AG04449 (cell line): Measurements from ENCODE around the gene HYI.

Experiments used
- CTCF ChIA-PET: fragments of 350-600 bp; formaldehyde crosslinking; extraction: SDS; loops from one replicate; lab custom pipeline; 2021; ENCODE audit warnings: antibody characterized with exemption; lab: Yijun Ruan, JAX
- POLR2A ChIA-PET: fragments of 400-600, 350-600 bp; formaldehyde crosslinking; extraction: SDS; loops from one replicate; lab custom pipeline; 2020; ENCODE audit warnings: antibody characterized with exemption, inconsistent platforms; lab: Yijun Ruan, JAX
- DNase-seq: peaks from one replicate; pipeline ENCODE4 v3.0.0-alpha.2; 2010; ENCODE audit warnings: low read depth, low spot score
- H3K4me3 ChIP-seq: 2 replicates; pipeline ENCODE4 v1.5.1; 2011; ENCODE audit warnings: low read depth, mild to moderate bottlenecking, control low read depth, low read length
- TF ChIP-seq, protein P1 (sequence below): IDR thresholded peaks from one replicate; pipeline ENCODE4 v1.5.1; 2011; ENCODE audit warnings: mild to moderate bottlenecking, moderate library complexity, low read length, control low read depth, inconsistent platforms; ENCODE audit not compliant: insufficient read depth; ENCODE audit errors: missing control alignments

HYI gene

DNA sequence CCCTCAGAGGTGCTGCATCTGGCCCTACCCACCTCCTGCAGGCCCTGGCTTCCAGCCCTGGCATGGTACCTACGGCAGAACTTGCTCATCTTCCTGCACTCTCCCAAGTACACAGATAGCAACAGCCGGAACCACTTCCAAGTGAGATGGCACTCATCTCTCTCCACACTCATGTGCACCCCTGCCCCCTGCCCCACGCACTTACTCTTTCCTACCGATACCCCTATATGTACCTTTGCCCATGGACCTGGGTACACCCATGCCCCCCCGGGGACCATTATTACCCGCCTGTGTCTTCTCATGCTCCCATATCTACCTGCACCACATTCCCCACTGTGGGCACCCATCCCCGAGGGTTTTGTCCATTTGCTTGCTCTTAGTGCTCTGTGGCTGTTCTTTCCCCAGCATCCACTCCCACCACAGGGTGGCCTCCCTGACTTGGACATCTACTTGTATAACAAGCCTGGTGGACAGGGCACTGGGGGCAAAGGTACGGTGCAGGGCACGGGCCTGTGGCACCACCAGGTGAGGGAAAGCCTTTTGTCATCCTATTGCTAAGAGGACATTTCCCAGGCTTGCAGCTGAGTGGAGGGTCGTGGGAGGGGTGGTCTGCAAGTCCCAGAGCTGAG, 14.7 kb downstream of the HYI start:
- no peak overlapping the region for H3K4me3 ChIP-seq
- DNase-seq: no peak
- TF ChIP-seq, protein P1, sequence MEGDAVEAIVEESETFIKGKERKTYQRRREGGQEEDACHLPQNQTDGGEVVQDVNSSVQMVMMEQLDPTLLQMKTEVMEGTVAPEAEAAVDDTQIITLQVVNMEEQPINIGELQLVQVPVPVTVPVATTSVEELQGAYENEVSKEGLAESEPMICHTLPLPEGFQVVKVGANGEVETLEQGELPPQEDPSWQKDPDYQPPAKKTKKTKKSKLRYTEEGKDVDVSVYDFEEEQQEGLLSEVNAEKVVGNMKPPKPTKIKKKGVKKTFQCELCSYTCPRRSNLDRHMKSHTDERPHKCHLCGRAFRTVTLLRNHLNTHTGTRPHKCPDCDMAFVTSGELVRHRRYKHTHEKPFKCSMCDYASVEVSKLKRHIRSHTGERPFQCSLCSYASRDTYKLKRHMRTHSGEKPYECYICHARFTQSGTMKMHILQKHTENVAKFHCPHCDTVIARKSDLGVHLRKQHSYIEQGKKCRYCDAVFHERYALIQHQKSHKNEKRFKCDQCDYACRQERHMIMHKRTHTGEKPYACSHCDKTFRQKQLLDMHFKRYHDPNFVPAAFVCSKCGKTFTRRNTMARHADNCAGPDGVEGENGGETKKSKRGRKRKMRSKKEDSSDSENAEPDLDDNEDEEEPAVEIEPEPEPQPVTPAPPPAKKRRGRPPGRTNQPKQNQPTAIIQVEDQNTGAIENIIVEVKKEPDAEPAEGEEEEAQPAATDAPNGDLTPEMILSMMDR: no peak
- CTCF ChIA-PET: interaction anchor here (1.0 to 3.7 kb wide), 3 partner anchors 9 to 212 kb away, joined by 3 to 14 read pairs (median 3); partner anchors contain the start of gene HYI
- POLR2A ChIA-PET: interaction anchor here (0.8 to 1.0 kb wide), 2 partner anchors 10 kb away, joined by 3 read pairs; no protein-coding TSS in a partner anchor

DNA sequence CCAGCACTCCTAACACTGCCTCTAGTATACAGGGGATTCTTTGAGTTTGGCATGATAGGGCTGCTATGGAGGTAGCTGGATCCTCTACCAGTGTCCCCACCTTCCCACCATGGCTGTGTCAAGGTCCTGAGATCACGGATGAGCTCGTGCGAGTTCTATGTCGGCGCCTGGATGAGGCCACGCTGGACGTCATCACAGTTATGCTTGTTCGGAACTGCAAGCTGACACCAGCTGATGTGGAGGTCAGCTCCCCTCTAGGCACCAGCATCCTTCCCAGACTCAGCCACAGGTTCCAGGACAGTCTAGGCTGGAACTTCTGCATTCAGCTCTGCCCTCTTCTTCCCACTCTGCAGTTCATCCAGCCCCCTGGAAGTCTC, 15.2 kb downstream of the HYI start:
- CTCF ChIA-PET: interaction anchor here (1.0 to 1.6 kb wide), 3 partner anchors 8 to 212 kb away, joined by 3 to 4 read pairs (median 3); partner anchors contain the start of gene HYI
- TF ChIP-seq, protein P1: no peak
- POLR2A ChIA-PET: interaction anchor here (0.8 kb wide), 1 partner anchor 10 kb away, joined by 3 read pairs; no protein-coding TSS in a partner anchor
- no peak overlapping the region for H3K4me3 ChIP-seq
- no peak for DNase-seq

DNA sequence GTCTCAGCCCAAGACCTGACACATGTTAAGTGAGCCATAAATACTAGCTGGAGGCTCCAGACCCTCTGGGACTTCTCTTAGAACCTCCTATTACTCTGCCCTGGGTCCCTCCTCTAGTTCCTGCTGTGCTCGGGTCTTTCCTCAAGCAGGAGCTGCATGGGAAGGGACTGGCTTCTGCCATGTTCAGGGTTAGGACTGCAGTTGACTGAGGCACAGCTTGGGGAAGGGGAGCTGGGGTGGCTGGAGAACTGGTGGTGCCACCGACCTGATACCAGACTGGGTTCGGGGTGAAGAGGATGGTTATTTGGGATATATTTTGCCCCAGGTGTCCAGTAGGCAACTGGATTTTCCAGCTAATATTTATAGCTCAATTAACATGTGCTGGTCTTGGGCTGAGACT, 15.7 kb downstream of the HYI start:
- CTCF ChIA-PET: interaction anchor here (1.0 to 1.6 kb wide), 3 partner anchors 8 to 211 kb away, joined by 3 to 4 read pairs (median 3); partner anchors contain the start of gene HYI
- no peak overlapping the region for H3K4me3 ChIP-seq
- POLR2A ChIA-PET: interaction anchor here (0.8 kb wide), 1 partner anchor 11 kb away, joined by 3 read pairs; no protein-coding TSS in a partner anchor
- TF ChIP-seq, protein P1: no peak
- DNase-seq: no peak

DNA sequence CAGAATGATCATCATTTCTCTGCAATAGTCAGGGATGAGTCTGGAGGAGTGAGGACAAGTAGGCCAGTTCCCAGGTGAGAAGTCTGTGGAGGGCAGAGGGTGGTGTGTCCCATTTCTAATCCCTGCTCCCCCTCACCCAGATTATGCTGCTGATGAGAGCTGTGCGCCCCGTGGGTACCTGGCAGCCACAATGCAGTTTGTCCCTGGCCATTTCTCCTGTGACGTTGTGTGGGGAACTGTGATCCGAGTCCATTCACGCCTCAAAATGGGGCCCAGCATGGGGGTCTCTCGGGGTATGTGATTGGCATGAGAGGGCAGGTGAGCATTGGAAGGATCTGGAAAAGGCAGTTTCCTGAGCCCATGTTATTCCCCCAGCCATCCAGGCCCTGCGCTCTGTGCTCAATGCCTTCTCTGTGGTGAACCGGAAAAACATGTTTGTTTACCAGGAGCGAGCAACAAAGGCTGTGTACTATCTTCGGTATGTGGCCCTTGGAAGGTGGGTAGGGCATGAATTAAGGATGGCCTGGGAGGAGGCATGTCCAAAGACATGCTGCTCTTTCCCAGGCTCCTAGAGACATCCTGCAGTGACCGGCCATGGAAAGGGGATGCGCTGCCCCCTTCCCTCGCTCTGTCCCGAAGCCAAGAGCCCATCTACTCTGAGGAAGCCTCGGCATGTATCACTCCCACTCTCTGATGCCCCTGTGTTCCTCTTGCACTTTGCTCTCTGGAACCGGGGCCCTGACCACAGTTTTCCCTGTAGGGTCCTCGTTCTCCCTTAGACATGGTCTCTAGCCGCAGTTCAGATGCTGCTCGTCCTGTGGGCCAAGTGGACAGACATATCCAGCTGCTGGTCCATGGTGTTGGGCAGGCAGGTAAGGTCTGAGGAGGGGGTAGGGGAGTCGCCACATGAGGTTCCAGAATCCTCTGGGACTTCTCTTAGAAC, 16.4 kb downstream of the HYI start:
- CTCF ChIA-PET: interaction anchor here (1.0 to 1.2 kb wide), 3 partner anchors 93 to 211 kb away, joined by 3 to 4 read pairs (median 3); no protein-coding TSS in a partner anchor
- H3K4me3 ChIP-seq: no peak overlapping the region
- POLR2A ChIA-PET: no interaction called here
- DNase-seq: no peak
- TF ChIP-seq, protein P1: no peak

DNA sequence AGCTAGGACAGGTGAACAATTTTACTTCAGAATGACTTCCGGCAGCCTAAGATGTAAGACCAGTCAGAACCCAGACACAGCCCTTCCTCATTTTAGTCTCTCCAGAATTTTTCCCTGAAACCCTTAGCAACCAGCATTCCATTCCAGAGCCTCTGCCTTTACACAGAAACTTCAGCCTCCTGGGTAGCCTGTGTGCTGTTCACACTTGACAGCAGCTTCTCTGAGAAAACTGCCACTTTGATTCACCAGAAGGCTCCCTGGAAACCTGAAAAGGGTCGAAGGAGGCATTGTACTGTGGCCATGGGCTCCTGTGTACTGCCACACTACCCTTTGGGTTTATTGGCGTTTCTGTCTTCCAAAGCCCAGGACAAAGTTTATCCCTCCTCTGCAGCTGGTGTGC, 17.4 kb downstream of the HYI start:
- POLR2A ChIA-PET: interaction anchor here (1.3 kb wide), 1 partner anchor 16 kb away, joined by 6 read pairs; no protein-coding TSS in a partner anchor
- no peak for DNase-seq
- no peak overlapping the region for H3K4me3 ChIP-seq
- TF ChIP-seq, protein P1: no peak
- CTCF ChIA-PET: interaction anchor here (1.0 kb wide), 2 partner anchors 93 to 209 kb away, joined by 3 read pairs; no protein-coding TSS in a partner anchor
